ENCODE results near the gene MTCL1. TPM values are rescaled to one million over a fixed set of nuclear protein-coding genes. Genes with fewer than 3 reads are reported as not detected.

Gene MTCL1
- total RNA-seq, 1 experiment from 2014 or later = 22.7 TPM

- RAD21 ChIA-PET (ENCODE audit: low non-redundant PET in 1 of 2, low total read pairs in 2 of 2, uncharacterized antibody in 2 of 2, unreplicated experiment in 2 of 2) = no interaction called here
- ATAC-seq (no peak), DNase-seq (ENCODE audit: low read depth, low spot score) (no peak)
- TF ChIP-seq SIN3A (IDR thresholded peaks at IDR 0.05; ENCODE audit: low read depth) (no peak), CTCF (IDR thresholded peaks at IDR 0.05 in 2 of 3, conservative IDR thresholded peaks at IDR 0.05 in 1 of 3; ENCODE audit: borderline replicate concordance in 1 of 3, insufficient read depth in 1 of 3, low read depth in 2 of 3, low read length in 2 of 3) (no peak), REST (IDR thresholded peaks at IDR 0.05; ENCODE audit: low read depth) (no peak), ZBTB33 (IDR thresholded peaks at IDR 0.05; ENCODE audit: extremely low read depth, insufficient replicate concordance, low read length) (no peak), CEBPB (IDR thresholded peaks at IDR 0.05; ENCODE audit: low read depth) (no peak), SP1 (IDR thresholded peaks at IDR 0.05; ENCODE audit: low read depth) (no peak), EZH2phosphoT487 (IDR thresholded peaks at IDR 0.05; ENCODE audit: borderline replicate concordance) (no peak), ATF3 (IDR thresholded peaks at IDR 0.05) (no peak)
- BruUV-seq (replicated peaks) = no TSS peak
- Histone ChIP-seq H3K36me3 (ENCODE audit: control insufficient read depth in 1 of 2, insufficient read depth in 2 of 2, low read length in 2 of 2) (no peaks in the 10 kb centered on the region; a peak in 1 of 4 replicates), H3K27ac (ENCODE audit: low read depth, low read length) (no peak overlapping the region), H3K9ac (ENCODE audit: low read length) (no peak overlapping the region), H3K9me2 (ENCODE audit: insufficient read depth) (no peaks in the 10 kb centered on the region), H3K79me2 (ENCODE audit: insufficient read depth, low read length) (peaks cover 18% of the 10 kb centered on the region), H2AFZ (ENCODE audit: low read depth, low read length, poor library complexity, severe bottlenecking) (no peak overlapping the region), H3K4me3 (replicated peaks in 1 of 2; ENCODE audit: low read depth in 1 of 2, low read length in 2 of 2) (no peak overlapping the region), H3K9me3 (ENCODE audit: control insufficient read depth in 1 of 2, insufficient read depth in 1 of 2, low read depth in 1 of 2, low read length in 2 of 2) (no peaks in the 10 kb centered on the region), H3K4me2 (ENCODE audit: low read length) (no peak overlapping the region), H4K20me1 (ENCODE audit: insufficient read depth) (no peaks in the 10 kb centered on the region), H3K4me1 (ENCODE audit: control insufficient read depth in 1 of 2, insufficient read depth in 2 of 2, low read length in 2 of 2) (peaks cover 17 to 37% of the 10 kb centered on the region in 2 experiments; a peak in 3 of 4 replicates), H3K27me3 (ENCODE audit: insufficient read depth, low read length) (no peaks in the 10 kb centered on the region)
- CTCF ChIA-PET = no interaction called here
- intact Hi-C loops (cut with micrococcal nuclease) = no loop called here
- POLR2A ChIA-PET = interaction anchor here (1.2 kb wide), 1 partner anchor 17 kb away, joined by 4 read pairs; no protein-coding TSS in a partner anchor
Observed at GRCh38 chr18:8703092-8703709, 2.2 kb upstream of the MTCL1 start.

All from HCT116 (cell line).